Pancreas (tissue), 10 donors: ENCODE measurements around the gene ST6GALNAC6. TPM values are rescaled to one million over a fixed set of nuclear protein-coding genes. Genes with fewer than 3 reads are reported as not detected.

Experiments
- ATAC-seq, 4 donors: fragments of 200-7000 bp; cut with Tn5 transposase; one replicate each; pipeline versions ENCODE4 v1.8.0 to v1.9.1; 2020; ENCODE audit warnings: mild to moderate bottlenecking in 4 of 4, moderate library complexity in 4 of 4
- DNase-seq, 6 donors: peaks; one replicate each; pipeline ENCODE4 v3.0.0-alpha.2; 2020
- FAIRE-seq: peaks from 2 replicates; lab custom pipeline; 2012; peaks lifted over from hg19 to GRCh38; lab: Jason Lieb, UNC
- H3K27ac ChIP-seq, 4 donors: fragments of 200-600 bp; sonication (generic); 1 replicate in 3 of 4; 2 replicates in 1 of 4; pipeline versions ENCODE4 v1.5.0 to v1.8.0; 2020
- H3K27me3 ChIP-seq, 4 donors: fragments of 200-600 bp; one replicate each; pipeline ENCODE4 v1.8.0; 2021
- H3K36me3 ChIP-seq, 3 donors: fragments of 200-600 bp; sonication (generic) in 1 of 3; one replicate each; pipeline versions ENCODE4 v1.5.0 to v1.8.0; 2020 to 2021
- H3K4me1 ChIP-seq, 3 donors: fragments of 200-600 bp; one replicate each; pipeline ENCODE4 v1.8.0; 2021
- H3K4me3 ChIP-seq, 4 donors: fragments of 200-600 bp; sonication (generic) in 2 of 4; one replicate each; pipeline versions ENCODE4 v1.5.0 to v1.8.0; 2020 to 2021
- H3K9me3 ChIP-seq, 4 donors: fragments of 200-600 bp; one replicate each; pipeline ENCODE4 v1.8.0; 2021
- WGBS, 2 donors: extraction: QIAGEN DNeasy Blood & Tissue Kit; methylation state at CpG; one replicate each; pipeline ENCODE4 v1.1.7; 2013; 5-methylcytosine and 5-hydroxymethylcytosine counted together
- intact Hi-C, 3 donors: fragments of 100-400 bp; cut with DNase I; formaldehyde crosslinking; loops; one replicate each; pipeline versions ENCODE4 v1.11.1 to v1.14.2; 2022
- polyA plus RNA-seq, 2 donors: library from polyadenylated mRNA; stranded (reverse); fragments of 200-250 nt; gene quantifications; one replicate each; pipeline ENCODE4 v1.2.3, GENCODE V29; 2013
- total RNA-seq, 6 donors: library from RNA; stranded (reverse); fragmentation: NEBNext Ultra II Directional in 4 of 6; extraction: Animal tissue kit (Norgen Biotek cat#: 25700) in 4 of 6; gene quantifications; one replicate each; pipeline versions ENCODE4 v1.2.1 to v1.2.4, GENCODE V29; 2021 to 2023
- TF ChIP-seq, protein P1 (sequence below), 4 donors: fragments of 200-600 bp; sonication (generic) in 3 of 4; IDR thresholded peaks; one replicate each; pipeline versions ENCODE4 v1.5.0 to v1.8.0; 2021; ENCODE audit warnings: antibody characterized with exemption in 4 of 4
- donor health status: healthy with polysubstance abuse.
- donor health status: DM: no; HTN: no; CAD: no; lungs with moderate emphysema.
- donor health status: DM: no; HTN: no; CAD: no.
- donor health status: control.
- donor health status: control.
- donor health status: Bipolar disorder and iron deficiency.
- donor health status: DM: yes; HTN: yes; CAD: no.
- donor health status: DM: no; HTN: no; CAD: no.
- donor health status: DM: no; HTN: no; CAD: no.
- donor health status: DM: yes; HTN: yes; CAD: no.

Gene ST6GALNAC6
- total and polyA plus RNA-seq, 8 donors: 20.7 to 35.7 (median 27.0) TPM

DNA sequence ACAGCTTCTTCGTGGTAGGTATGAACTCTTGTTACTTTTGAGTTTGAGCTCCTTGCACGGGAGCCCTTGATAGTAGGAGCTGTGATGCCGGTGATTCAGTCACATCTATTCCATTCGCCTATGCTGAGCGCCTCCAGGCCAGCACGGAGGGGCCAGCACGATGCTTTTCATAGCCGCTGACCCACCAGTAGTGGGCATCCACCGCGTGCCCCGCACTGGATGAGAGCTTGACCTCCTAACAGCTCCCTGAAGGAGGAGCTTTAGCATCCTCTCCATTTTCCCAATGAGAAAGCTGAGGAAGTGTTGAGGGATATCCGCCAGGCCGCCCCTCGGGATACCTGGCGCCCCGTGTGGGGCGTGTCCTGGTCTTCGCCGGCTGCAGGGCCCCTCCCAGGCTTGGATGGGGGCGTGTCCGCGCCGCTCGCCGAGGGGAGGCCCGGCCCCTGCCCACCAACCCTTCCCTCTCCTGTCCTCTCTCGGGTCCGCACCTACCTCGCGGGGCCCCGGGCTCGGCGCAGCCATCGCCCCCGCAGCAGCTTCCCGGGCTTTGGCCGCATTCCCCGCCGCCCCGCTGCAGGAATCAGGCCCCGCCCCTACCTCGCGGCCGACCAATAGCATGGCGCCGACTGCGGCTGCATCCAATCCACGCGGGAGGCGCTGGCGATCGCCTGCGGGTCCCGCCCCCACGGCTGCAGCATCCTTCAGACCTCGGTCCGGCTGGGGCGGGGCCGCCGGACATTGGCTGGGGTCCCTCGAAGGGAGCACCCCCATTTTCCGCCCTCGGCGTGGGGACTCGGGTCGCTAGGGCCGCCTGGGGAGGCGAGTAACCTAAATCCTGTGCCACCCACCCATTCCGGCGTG, 31.1 kb upstream of the ST6GALNAC6 start, which contains the start of gene PIP5KL1:
TSS of gene PIP5KL1 (minus strand) at position 547 of the 861 bp plus-strand sequence. CDS start at position 522, 25 bp downstream.
- peak in 4 of 6 donors; percentile 76 to 87 (median 82) for DNase-seq
- peak within 1 kb of the TSS in 3 of 4 donors; percentile 19 to 45 (median 27) for H3K4me3 ChIP-seq
- H3K27ac ChIP-seq: no peak within 1 kb of the TSS
- ATAC-seq: peak; percentile 51 to 78 (median 74)
- FAIRE-seq: no peak
- TF ChIP-seq, protein P1, sequence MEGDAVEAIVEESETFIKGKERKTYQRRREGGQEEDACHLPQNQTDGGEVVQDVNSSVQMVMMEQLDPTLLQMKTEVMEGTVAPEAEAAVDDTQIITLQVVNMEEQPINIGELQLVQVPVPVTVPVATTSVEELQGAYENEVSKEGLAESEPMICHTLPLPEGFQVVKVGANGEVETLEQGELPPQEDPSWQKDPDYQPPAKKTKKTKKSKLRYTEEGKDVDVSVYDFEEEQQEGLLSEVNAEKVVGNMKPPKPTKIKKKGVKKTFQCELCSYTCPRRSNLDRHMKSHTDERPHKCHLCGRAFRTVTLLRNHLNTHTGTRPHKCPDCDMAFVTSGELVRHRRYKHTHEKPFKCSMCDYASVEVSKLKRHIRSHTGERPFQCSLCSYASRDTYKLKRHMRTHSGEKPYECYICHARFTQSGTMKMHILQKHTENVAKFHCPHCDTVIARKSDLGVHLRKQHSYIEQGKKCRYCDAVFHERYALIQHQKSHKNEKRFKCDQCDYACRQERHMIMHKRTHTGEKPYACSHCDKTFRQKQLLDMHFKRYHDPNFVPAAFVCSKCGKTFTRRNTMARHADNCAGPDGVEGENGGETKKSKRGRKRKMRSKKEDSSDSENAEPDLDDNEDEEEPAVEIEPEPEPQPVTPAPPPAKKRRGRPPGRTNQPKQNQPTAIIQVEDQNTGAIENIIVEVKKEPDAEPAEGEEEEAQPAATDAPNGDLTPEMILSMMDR (IDR thresholded peaks at IDR 0.05): no peak
- intact Hi-C loops: no loop called here
- 7 to 8% methylated on average over 70 of the region's 70 CpGs for WGBS, 2 donors
- no peaks in the 10 kb centered on the region for H3K36me3 ChIP-seq
- H3K27me3 ChIP-seq: no peaks in the 10 kb centered on the region
- H3K4me1 ChIP-seq: peaks cover 0 to 12% (median 4%) of the 10 kb centered on the region in 3 donors
- no peaks in the 10 kb centered on the region for H3K9me3 ChIP-seq

DNA sequence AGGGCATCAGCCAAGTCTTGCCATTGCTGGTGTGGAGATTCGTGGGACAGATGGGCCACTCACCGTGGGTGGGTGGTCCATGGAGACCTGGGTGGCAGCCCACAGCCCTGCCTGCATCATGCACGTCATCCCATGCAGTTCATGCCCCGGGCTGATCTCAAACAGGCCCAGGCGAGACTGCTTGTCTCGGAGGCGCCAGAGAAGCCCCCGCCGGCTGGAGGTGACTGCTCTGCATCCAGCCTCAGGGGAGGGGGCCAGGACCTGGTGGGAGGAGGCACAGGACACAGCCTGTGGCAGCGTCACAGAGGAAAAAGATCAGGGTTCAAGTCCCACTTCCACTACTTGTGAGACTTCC, 30.2 kb upstream of the ST6GALNAC6 start:
- Histone ChIP-seq H3K9me3 (no peaks in the 10 kb centered on the region), H3K4me1 (peaks cover 0 to 12% (median 4%) of the 10 kb centered on the region in 3 donors), H3K27ac (no peak overlapping the region), H3K4me3 (no peak overlapping the region), H3K27me3 (no peaks in the 10 kb centered on the region), H3K36me3 (no peaks in the 10 kb centered on the region)
- WGBS, 2 donors: 77 to 84% methylated on average over 10 of the region's 10 CpGs
- TF ChIP-seq, protein P1 (IDR thresholded peaks at IDR 0.05): no peak
- intact Hi-C loops: loop anchor here in 1 of 3 donors (10.0 kb wide), 1 partner anchor 335 kb away; no protein-coding TSS in a partner anchor
- ATAC-seq: no peak
- FAIRE-seq: no peak
- peak in 1 of 6 donors; percentile 77 for DNase-seq

DNA sequence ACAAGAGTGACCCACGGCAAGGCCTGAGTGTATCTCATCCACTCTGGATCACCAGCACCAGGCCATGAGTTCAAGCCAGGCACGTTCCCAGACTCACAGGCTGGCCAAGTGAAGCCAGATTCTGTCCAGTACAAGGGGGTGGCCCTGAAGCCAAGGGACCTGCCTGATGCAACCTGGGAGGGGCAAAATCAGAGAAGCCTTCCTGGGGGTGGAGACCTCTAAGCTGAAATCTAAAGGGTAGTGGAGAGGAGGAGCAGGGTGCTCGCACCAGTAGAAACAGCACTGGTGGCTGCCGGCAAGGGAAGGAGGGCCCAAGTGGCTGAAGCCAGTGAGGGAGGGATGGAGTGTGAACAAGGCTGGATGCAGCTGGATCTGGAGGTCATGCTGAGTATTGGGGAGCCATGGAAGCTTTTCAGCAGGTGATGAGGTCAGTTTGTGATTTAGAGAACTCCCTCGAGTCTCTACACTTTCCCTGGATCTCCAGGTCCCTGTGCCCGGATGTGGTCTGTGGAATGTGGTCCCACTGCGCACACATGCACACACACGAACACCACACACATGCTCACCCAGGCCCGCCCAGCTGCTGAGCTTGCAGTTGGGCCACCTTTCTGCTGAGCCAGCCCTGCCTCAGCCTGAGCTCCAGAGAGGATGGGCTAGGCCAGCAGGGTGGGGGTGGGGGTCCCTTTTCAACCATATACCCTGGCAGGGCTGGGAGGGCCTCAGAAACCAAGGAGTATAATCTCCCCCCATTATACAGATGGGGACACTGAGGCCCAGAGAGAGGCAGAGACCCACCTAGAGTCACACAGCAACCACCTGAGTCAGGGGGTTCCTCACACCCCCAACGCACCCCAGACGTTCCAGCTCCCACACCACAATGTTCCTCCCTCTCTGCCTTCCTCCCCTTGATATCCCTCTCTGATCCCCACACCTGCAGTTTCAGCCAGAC, 29.5 kb upstream of the ST6GALNAC6 start:
- no peak for ATAC-seq
- 74 to 79% methylated on average over 11 of the region's 11 CpGs for WGBS, 2 donors
- intact Hi-C loops: loop anchor here in 1 of 3 donors (10.0 kb wide), 1 partner anchor 334 kb away; no protein-coding TSS in a partner anchor
- no peaks in the 10 kb centered on the region for H3K27me3 ChIP-seq
- no peak overlapping the region for H3K4me3 ChIP-seq
- FAIRE-seq: no peak
- peaks cover 0 to 12% (median 4%) of the 10 kb centered on the region in 3 donors for H3K4me1 ChIP-seq
- no peaks in the 10 kb centered on the region for H3K9me3 ChIP-seq
- no peak for DNase-seq
- H3K27ac ChIP-seq: no peak overlapping the region
- H3K36me3 ChIP-seq: no peaks in the 10 kb centered on the region
- TF ChIP-seq, protein P1 (IDR thresholded peaks at IDR 0.05): no peak

DNA sequence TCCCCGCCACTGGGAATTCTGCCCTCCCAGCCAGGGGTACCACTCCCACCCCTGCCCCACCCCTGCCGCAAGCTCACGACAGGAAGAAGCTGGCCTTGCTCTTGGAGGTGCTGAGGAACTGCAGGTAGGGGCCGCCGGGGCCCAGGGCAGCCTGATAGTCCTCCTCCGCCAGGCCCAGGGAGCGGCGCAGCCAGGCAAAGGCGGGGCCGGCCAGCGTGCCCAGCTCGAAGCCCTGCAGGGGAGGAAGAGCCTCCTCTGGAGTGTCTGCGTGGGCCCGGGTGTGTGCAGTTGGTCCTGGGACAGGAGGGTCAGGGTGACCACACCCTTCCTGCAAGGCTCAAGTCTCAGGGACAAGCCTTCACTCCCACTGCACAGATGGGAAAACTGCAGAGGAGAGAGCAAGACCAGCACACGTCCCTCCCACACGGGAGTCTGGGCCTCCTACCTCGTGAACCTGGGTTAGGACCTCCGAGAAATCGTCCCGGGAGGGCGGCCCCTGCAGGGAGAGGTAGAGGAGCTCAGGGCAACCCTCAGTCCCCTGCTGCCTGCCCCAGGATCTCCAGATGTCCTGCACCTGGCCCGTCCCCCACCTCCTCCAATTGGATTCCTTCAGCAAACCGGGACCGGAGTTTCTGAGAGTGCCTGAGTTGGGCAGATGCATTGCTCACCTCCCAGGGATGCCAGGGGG, 28.7 kb upstream of the ST6GALNAC6 start:
- Histone ChIP-seq H3K27me3 (no peaks in the 10 kb centered on the region), H3K4me3 (peak overlapping the region in 2 of 4 donors; percentile 31 to 42)

More for the DNA sequence above, 28.7 kb upstream of the ST6GALNAC6 start:
- DNase-seq: peak in 2 of 6 donors; percentile 63 to 73
- no peak overlapping the region for H3K27ac ChIP-seq
- H3K9me3 ChIP-seq: no peaks in the 10 kb centered on the region
- 21 to 34% methylated on average over 23 to 24 of the region's 24 CpGs for WGBS, 2 donors
- no peak for FAIRE-seq
- TF ChIP-seq, protein P1 (IDR thresholded peaks at IDR 0.05): no peak
- H3K4me1 ChIP-seq: peaks cover 0 to 12% (median 4%) of the 10 kb centered on the region in 3 donors
- peak; percentile 23 to 50 (median 36) for ATAC-seq
- intact Hi-C loops: loop anchor here in 1 of 3 donors (10.0 kb wide), 1 partner anchor 333 kb away; no protein-coding TSS in a partner anchor
- H3K36me3 ChIP-seq: no peaks in the 10 kb centered on the region
